Head of caudate nucleus (tissue), 42 donors: Measurements from ENCODE around the gene ETFA.

Source experiments
- DNase-seq, 42 donors: peaks; one replicate each; pipeline versions ENCODE4 v3.0.0 to v3.0.0-alpha.2; 2020 to 2021; ENCODE audit warnings: mixed read lengths in 7 of 42
- intact Hi-C: fragments of 100-400 bp; cut with DNase I; formaldehyde crosslinking; loops from one replicate; pipeline ENCODE4 v1.15.0; 2022

Gene ETFA

DNA sequence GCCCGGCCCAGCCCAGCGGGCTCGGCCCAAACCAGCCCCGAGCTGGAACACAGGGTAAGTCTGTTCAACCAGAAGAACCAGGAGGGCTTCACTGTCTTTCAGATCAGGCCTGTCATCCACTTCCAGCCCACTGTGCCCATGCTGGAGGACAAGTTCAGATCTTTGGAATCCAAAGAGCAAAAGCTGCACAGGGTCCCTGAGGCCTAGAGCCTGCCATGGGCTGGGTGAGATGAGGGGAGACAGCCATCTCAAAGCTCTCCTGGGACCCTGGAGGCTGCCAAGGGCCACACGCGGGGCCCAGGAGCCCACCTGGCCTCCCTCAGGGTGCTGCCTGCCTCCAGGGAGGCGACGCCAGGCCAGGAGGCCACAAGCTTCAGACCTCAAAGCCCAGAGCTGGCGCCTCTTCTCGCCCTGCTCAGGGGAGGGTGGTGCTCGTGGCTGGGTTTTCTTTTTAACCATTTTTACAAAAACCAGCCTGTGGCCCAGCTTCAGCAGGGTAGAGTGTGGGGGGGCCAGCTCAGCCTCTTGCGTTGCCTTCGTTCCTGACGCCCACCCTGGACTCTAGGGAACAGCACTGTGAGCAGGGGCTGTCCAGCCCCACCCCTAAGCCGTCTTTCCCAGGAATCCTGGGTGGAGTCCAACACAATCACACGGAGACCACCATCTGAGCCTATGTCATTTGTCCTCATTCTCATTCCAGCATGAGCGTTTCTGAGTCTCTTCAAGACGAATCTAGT lies 107.0 kb downstream of the ETFA start:
- DNase-seq: peak in 2 of 42 donors; percentile 5 to 7
- intact Hi-C loops: no loop called here

DNA sequence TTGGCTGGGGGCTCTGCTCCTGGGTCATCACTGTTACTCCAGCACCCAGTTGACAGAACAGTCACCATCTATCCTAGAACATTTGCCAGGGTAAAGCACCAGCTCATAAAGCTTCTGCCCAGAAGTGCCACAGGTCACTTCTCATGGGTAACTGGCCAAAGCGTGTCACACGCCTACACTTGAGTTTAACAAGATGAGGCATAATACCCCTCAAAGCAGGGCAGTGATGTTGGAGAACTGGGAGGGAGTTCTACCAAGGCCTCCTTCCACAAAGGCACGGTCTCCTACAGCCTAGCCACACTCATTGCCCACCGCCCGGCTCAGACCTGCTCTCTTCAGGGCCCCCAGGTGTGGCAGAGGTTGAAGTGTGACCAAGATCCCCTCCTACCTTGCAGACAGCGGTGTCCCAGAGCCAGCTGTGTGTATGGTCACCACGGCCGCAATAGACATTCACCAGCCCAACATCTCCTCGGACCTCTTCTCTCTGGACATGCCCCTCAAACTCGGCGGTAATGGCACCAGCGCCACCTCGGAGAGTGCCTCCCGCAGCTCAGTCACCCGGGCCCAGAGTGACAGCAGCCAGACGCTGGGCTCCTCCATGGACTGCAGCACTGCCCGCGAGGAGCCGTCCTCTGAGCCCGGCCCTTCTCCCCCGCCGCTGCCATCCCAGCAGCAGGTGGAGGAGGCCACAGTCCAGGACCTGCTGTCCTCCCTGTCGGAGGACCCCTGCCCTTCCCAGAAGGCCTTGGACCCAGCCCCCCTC lies 107.7 kb downstream of the ETFA start:
- intact Hi-C loops: no loop called here

DNA sequence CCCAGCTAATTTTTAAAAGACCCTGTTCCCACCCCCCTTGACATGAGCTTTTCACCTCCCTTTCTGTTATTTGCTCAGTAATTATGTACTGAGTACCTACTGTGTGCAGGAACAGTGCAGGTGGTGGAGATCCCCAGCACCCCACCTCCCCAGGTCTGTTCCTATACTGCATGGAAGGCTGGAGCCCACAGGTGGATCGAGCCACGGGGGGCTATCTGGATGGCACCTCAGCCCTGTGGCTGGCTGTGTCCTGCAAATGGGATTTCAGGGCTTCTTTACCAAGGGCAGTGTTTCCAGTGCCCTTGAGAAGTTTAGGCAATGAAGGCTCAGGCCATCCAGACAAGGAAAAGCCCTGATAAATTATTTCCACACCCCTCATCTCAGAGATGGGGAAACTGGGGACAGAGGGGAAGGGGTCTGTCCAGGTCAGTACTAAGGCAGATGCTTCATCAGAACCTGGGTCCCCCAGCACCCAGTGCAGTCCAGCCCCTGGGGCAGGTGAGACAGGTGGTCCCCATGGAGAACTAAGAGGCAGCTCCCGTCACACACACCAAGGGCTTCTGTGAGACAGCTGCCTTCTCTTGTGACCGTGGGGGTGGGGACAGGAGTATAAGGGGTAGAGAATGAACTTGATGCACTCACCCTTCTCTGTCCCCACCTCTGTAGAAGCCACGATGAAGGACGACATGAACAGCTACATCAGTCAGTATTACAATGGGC lies 109.6 kb downstream of the ETFA start:
- intact Hi-C loops: no loop called here
- DNase-seq: peak in 7 of 42 donors; percentile 4 to 18 (median 9)

More for the DNA sequence above, 107.7 kb downstream of the ETFA start:
- DNase-seq: peak in 4 of 42 donors; percentile 18 to 39 (median 28)

DNA sequence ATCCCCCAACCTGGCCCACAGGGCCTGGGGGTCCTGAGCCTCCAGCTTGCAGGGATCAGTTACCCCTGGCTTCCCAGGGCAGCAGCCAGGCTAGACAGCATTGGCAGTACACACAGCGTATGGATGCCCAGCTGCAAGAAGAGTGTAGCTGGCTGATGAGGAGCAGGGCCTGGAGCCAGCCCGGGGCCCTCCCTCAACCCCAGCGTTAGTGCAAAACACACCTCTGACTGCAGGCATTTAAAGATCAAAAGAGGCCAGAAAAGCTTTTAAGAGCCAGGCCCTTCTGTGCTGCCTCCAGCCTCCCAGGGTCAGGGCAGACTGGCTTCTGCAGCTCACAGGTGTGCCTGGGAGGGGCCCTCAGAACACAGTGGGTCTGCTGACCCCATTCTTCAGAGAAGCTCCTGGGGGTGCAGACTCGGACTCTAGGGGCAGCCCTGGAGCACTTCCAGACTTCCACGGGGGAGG lies 110.6 kb downstream of the ETFA start:
- intact Hi-C loops: no loop called here
- peak in 2 of 42 donors; percentile 14 to 28 for DNase-seq

DNA sequence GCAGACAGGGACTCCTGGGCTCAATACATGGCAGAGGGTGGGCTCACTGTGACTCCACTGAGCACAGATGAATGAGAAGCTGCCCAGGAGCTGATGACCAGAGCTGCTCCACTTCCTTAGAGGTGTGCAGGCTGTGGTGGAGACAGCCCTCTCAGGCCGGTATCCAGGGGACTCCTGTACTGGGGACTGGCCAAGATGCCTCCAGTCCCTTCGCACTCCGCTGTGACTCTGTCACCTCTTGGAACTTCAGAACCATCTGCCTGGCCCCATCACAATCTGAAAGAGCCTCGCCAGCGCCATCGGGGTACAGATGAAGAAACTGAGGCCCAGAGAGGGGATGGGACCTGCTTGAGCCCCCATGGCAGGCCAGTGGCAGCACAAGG lies 111.2 kb downstream of the ETFA start:
- intact Hi-C loops: no loop called here
- no peak for DNase-seq

DNA sequence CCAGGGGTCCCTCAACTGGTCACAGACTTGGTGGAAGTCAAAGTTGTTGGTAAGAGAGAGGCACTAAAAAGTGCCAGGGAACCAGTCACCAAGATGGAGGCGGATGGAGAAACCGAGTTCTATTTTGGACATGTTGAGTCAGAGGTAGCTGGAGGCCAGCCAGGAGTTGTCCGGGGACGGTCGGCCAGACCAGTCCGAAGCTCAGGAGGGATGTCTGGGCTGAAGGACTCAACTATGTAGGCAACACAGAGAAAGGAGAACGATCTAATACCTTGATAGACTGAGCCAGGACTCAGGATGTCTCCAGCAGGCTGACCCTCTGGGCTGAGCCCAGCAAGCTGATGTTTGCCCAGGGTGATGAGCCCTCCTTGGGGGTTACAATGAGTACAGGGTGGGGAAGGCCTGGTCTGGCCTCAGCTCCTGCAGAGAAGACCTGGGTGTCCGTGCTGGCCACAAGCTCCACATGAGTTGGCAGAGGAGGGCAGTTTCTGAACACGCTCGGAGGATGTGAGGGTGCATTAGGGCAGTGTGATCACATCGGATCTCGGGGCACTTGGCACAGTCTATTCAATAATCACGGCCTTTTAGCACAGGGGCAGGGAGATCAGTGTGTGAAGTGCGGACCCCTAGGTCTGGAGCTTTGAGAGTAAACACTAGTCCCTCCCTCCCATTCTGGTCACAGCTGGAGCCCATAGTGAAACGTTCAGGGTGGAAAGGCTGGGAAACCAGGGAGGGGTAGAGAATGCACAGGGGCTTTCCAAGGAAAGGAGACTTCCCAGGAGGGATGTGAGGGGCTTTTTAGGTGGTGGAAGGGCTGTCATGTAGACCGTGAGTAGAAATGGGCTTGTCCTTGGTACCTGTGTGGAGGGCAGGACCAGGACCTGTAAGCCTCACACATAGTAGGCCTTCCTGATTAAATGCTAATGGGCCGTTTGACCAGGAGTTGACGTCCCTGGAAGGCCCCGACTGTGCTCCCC lies 111.9 kb downstream of the ETFA start:
- peak in 2 of 42 donors; percentile 17 to 26 for DNase-seq
- intact Hi-C loops: no loop called here

DNA sequence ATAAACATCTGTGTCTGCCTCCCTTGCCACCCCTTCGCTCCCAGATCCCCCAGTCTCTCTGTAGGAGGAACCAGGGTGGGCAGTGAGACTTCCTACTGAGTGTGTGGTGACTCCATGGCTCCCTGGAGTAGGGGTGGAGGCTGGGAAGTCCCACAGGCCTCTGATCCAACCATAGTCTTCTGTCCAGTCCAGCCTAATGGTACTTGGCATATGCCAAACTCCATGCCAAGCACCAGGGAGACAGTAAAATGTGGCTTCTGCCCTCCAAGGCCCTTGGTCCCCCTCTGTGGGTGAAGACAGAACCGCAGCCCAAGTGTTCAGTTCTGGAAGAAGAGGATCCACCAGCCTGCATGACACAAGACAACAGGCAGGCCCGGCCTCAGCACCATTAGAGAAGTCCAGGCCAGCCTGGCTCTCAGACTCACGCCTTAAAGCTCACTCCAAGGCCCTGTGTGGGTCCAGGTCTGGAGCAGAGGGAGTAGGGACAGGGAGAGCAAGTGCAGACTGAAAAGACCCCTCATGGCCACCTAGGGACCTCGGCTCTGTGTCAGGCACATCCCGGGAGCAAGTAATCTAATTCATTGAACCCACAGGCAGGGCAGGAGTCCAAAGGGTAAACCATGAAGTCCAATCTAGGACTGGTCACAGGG lies 112.7 kb downstream of the ETFA start:
- DNase-seq: no peak
- intact Hi-C loops: no loop called here

DNA sequence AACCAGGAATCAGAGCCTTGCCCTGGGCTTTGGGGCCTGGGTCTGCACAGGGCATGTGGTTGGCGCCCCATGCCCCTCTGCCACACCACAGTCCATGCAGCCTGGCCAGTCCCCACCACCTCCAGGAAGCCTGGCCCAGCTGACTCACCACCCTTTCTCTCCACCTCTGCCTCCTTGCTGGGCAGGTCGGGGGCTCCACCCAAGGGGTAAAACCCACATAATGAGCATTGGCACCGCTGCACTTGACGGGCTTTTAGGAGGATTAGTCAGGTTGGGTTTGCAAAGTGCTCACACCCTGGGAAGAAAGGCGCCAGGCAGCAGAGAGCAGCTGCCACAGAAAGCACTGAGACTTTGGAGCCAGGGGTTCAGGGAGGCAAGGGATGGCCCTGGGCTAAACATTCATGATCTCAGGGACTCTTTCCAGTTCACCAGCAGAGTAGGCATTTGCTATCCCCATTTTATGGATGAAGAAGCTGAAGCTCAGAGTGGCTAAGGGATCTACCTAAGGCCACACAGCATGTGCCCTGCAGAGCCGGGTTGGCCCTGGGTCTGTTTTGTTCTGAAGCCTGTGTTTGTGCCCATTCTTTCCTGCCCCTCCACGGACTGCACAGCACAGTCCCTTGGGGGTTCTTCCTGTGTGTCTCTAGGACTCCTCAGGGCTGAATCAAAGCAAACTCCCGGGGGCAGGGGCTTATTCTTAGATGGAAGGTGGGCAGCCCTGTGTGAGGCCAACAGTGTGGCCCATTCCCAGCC lies 113.4 kb downstream of the ETFA start:
- intact Hi-C loops: no loop called here

DNA sequence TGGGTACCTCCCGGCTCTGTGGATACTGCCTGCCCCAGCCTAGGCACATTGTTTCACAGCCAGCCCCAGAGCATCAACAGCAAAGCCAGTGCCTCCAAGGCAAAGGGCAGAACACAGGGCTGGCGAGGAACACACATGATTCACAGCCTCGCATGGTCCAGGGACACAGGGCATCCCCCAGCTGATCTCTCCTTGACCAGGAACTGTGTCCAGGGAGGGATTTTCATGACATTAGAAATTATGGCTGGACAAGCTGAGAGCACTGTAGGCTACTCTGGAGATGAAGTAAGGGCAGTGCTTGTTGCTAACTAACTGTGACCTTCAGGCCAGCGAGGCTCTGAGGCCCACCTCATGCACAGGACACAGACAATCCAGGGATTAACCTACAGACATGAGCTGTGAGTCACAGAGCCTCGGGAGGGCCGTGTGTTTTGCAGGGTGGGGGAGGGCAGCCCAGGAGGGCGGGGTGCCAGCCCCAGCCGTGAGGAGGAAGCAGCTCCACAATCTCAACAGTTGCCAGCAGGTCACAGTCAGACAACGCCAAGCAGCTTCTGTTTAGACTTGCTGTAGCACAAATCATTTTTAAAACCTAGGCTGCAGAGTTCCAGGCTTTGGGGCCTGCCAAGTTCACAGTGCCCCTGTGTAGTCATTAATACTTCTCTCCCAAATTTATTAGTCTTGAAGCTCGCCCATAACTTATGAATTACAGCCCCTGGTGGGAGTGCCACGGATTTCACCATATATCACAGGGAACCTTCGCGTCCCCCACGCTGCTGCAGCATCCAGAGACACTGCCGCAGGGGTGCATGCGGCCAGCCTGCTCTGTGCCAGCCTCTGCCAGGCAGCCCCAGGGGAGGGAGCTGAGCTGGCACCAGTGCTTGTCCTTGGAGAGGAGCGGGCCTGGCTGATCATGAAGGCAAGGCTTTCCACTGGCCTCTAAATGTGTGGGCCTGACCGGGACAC lies 114.7 kb downstream of the ETFA start:
- peak; percentile 20 to 80 (median 66) for DNase-seq
- intact Hi-C loops: no loop called here

More for the DNA sequence above, 113.4 kb downstream of the ETFA start:
- no peak for DNase-seq

DNA sequence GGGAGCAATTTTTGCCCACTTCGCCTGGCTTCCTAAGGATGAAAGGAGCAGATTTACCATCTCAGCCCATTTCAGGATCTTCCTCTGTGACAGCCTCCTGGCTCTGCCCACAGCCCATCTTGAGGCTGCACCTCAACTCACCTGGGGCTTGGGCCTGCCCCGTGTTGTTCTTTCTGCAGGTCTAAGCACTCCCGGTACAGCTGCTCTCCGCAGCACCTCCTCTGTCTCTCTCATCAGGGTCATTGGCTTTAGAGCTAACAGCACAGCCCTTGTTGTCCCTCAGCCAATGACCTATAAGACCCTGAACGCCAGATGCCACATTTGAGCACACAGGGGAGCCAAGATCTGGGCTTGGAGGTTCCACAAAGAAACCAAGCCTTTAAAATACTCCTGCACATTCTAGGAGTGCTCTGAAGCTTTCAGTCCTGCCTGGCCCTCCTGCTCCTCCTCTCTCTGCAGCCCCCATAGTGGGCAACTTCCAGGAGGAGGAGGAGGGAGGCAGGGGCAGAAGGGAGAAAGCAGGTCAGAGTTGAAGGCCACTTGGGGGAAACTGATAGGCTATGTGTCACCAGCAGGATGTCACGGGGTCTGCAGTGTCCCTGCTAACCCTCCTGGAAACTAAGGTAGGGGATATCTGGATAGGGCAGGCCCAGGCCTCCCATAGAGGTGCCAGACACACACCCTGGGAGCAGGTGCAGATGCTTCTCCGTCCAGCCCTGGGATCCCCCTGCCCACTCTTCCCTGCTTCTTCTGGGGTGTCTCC lies 115.6 kb downstream of the ETFA start:
- intact Hi-C loops: no loop called here
- no peak for DNase-seq

DNA sequence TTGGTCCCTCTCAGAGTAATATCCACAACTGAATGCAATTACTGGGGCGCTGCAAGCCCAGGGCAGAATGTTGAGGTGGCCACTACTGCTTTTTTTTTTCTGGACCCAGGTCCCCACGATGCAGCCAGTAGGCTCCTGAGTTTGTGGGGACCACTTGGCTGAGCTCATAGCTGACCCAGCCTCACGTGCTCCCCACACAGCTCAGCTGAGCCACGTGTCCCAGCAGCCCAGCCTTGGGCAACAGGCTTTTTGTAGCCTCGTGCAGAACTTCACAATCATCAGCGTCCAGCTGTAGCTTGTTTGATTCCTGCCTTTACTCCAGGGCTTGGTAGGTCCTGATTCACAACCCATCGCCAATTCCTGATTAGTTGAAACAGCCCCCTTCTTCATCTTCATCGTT lies 117.3 kb downstream of the ETFA start:
- no peak for DNase-seq
- intact Hi-C loops: no loop called here

DNA sequence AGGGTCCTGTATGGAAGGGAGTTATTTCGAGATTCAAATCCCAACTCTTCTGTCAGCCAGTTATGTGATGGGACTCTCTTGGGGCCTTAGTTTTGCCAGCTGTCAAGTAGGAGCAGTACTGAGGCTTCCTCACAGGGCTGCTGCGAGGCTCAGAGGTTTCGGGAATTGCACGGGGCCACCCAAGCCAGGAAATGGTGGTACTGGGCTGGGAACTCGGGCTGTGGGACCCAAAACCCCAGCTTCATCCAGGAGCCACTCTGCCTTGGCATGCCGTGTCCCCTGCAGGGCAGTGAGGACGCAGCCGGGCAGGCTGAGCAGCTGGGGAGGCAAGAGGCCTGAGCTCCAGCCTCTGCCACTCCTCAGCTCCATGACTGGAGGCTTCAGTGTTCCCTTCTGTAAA lies 118.6 kb downstream of the ETFA start:
- no peak for DNase-seq
- intact Hi-C loops: no loop called here

DNA sequence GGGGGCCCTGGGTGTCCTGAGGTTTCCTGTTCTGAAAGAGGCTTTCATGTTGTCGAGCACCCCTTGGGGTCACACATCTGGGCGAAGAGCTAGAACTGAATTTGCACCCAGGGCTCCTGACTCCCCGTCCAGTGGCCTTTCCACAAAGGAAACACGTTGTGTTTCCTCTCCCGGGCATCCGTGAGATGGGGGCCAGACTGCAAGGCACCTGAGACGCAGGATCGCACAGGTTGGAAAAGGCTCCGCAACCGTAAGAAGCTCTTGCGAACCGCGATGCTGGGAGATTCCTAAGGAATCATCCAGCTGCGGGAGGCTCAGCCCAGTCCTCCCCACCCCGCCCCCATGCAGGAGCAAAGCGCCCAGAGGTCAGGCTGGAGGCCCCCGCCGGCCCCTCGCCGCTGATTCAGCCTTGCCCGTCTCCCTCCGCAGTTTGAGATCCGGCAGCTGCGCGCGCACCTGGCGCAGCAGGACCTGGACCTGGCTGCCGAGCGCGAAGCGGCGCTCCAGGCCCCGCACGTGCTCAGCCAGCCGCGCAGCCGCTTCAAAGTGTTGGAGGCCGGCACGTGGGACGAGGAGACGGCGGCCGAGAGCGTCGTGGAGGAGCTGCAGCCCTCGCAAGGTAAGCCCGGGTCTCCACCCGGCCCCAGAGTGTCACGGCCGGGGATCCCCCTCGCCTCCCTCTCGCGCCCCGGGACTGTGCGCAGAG lies 119.6 kb downstream of the ETFA start:
- DNase-seq: no peak
- intact Hi-C loops: no loop called here

DNA sequence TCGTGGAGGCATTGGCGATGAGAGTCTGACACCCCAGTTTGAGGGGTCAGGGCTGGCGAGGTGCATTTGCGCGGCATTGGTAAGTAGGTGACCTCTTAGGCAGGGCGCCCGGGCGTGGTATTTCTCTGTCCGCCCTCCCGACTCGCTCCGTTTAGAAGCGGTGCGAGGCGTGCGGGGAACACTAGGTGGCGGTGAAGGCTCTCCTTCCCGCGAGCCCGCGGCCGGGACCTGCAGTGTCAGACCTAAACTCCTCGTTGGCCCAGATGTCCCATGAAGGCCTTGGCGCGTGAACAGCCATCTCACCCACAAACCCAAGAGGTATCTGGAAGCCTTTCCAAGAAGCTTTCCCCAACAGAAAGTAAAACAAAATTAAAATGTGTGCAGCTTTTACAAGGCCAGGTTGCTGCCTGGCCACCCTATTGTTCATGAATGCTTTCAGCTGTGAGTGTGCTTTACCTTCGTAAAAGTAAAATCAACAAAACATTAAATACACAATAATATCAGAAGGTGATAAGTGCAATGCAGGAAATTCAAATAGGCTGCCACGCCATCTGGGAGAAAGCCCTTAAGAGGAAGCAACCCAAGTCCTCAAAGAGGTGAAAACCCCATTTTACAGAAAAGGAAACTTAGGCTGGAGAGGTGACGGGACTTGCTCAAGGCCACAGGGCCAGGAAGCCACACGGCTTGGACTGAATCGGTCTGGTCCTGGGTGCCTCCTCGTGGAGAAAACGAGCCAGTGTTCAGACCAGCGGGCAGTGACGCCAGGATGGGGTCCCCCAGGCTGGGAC lies 120.3 kb downstream of the ETFA start:
- DNase-seq: peak; percentile 66 to 92 (median 80)
- intact Hi-C loops: no loop called here
